Activated CD4-positive, CD25-positive, alpha-beta regulatory T cell treated with anti-CD3 and anti-CD28 coated beads, Interleukin-2, amount 50 U/mL, for 16 hours (primary cell): ENCODE data around the gene SDS.

ENCODE experiments used
- DNase-seq: peaks from one replicate; pipeline ENCODE4 v3.0.0-alpha.2; 2020; ENCODE audit warnings: low read depth, low spot score

SDS gene

GRCh38 chr12:113400362-113400761 lies 3.3 kb downstream of the SDS start:
- no peak for DNase-seq

- no peak for DNase-seq
Measured at GRCh38 chr12:113399490-113399889, 4.2 kb downstream of the SDS start.

- no peak for DNase-seq
Measured at GRCh38 chr12:113398346-113399290, 5.1 kb downstream of the SDS start.

GRCh38 chr12:113397497-113398197 lies 6.0 kb downstream of the SDS start:
- no peak for DNase-seq

GRCh38 chr12:113396828-113397496 lies 6.7 kb downstream of the SDS start:
- DNase-seq = no peak

GRCh38 chr12:113396200-113396599 lies 7.5 kb downstream of the SDS start:
- no peak for DNase-seq

GRCh38 chr12:113395119-113395518 lies 8.6 kb downstream of the SDS start:
- no peak for DNase-seq

GRCh38 chr12:113393749-113394148 lies 9.9 kb downstream of the SDS start:
- no peak for DNase-seq

GRCh38 chr12:113392988-113393579 lies 10.6 kb downstream of the SDS start:
- no peak for DNase-seq

GRCh38 chr12:113392520-113392919 lies 11.2 kb downstream of the SDS start:
- no peak for DNase-seq

GRCh38 chr12:113391650-113392337 lies 11.9 kb downstream of the SDS start:
- no peak for DNase-seq

GRCh38 chr12:113391145-113391544 lies 12.5 kb downstream of the SDS start:
- DNase-seq = no peak

GRCh38 chr12:113390064-113391043 lies 13.3 kb downstream of the SDS start:
- no peak for DNase-seq

- no peak for DNase-seq
Measured at GRCh38 chr12:113388351-113388750, 15.3 kb downstream of the SDS start.

GRCh38 chr12:113387631-113388030 lies 16.1 kb downstream of the SDS start:
- DNase-seq = no peak

GRCh38 chr12:113386866-113387566 lies 16.7 kb downstream of the SDS start:
- no peak for DNase-seq

GRCh38 chr12:113385282-113385882 lies 18.3 kb downstream of the SDS start:
- no peak for DNase-seq

- no peak for DNase-seq
Measured at GRCh38 chr12:113384778-113385177, 18.9 kb downstream of the SDS start.

- DNase-seq = no peak
Measured at GRCh38 chr12:113382206-113382605, 21.5 kb downstream of the SDS start.
